HL-60 (cell line): ENCODE measurements around the gene SLC20A1.
A peak's percentile ranks its signal among the peaks of the same experiment; 100 is the strongest.

ENCODE experiments used
- DNase-seq, 2 experiments: peaks; one replicate each; pipeline ENCODE4 v3.0.0-alpha.2; 2010 to 2020; ENCODE audit warnings: low read depth in 1 of 2, low spot score in 1 of 2
- H3K27ac ChIP-seq: fragments of 250-450 bp; sonication (Bioruptor Pico); replicated peaks from 2 replicates; pipeline ENCODE4 v1.5.1; 2020; ENCODE audit warnings: mild to moderate bottlenecking, moderate library complexity
- H3K27me3 ChIP-seq: fragments of 250-450 bp; sonication (Bioruptor Pico); 2 replicates; pipeline ENCODE4 v1.5.1; 2021; ENCODE audit warnings: mild to moderate bottlenecking, moderate library complexity; ENCODE audit not compliant: insufficient read depth, poor library complexity, severe bottlenecking
- H3K4me3 ChIP-seq: replicated peaks from 2 replicates; pipeline ENCODE4 v1.5.1; 2011; ENCODE audit warnings: mild to moderate bottlenecking, control low read depth, low read length; ENCODE audit not compliant: insufficient read depth
- CTCF ChIP-seq: IDR thresholded peaks from one replicate; pipeline ENCODE4 v1.5.1; 2011; ENCODE audit warnings: low read length, control low read depth, inconsistent platforms; ENCODE audit not compliant: insufficient read depth
- GABPA ChIP-seq: IDR thresholded peaks from 2 replicates; pipeline ENCODE4 v1.6.1; 2012; ENCODE audit warnings: low read depth
- POLR2AphosphoS5 ChIP-seq: IDR thresholded peaks from 2 replicates; pipeline ENCODE4 v1.6.1; 2012; ENCODE audit warnings: low read depth
- REST ChIP-seq: IDR thresholded peaks from 2 replicates; pipeline ENCODE4 v1.6.1; 2012; ENCODE audit warnings: low read depth; ENCODE audit not compliant: insufficient replicate concordance
- SPI1 ChIP-seq: IDR thresholded peaks from 2 replicates; pipeline ENCODE4 v1.6.1; 2012; ENCODE audit warnings: low read depth, mild to moderate bottlenecking, borderline replicate concordance

SLC20A1 gene

GRCh38 chr2:112661656-112662305 is 16.0 kb downstream of the SLC20A1 start:
- no peak for DNase-seq
- Histone ChIP-seq H3K27me3 (no peaks in the 10 kb centered on the region), H3K27ac (no peak overlapping the region; the same call in 1 of the 2 replicates), H3K4me3 (no peak overlapping the region)
- TF ChIP-seq REST (no peak), GABPA (no peak), SPI1 (no peak), POLR2AphosphoS5 (no peak), CTCF (no peak)

GRCh38 chr2:112662704-112663103 is 17.0 kb downstream of the SLC20A1 start:
- TF ChIP-seq CTCF (no peak), POLR2AphosphoS5 (no peak), REST (no peak), SPI1 (no peak), GABPA (no peak)
- Histone ChIP-seq H3K27ac (peak overlapping the region; percentile 20), H3K27me3 (no peaks in the 10 kb centered on the region), H3K4me3 (no peak overlapping the region)
- no peak for DNase-seq

DNA sequence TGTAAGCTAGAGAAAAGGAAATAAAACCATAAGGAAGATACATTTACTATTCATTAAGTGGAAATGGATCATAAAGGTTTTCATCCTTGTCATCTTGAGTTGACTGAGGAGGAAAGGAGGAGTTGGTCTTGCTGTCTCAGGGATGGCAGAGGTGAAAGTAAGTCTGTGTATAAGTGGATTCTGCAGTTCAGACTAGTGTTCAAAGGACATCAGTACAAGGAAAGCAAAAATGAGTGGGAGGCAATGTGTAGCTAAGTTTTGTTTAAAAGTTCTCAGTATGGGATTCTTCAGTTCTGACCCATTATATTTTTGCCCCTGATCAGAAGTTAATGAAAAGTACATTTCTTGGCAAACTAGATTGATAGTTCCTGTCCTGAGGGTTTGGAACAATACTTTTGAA is 18.9 kb downstream of the SLC20A1 start:
- no peak for DNase-seq
- no peaks in the 10 kb centered on the region for H3K27me3 ChIP-seq
- no peak overlapping the region for H3K4me3 ChIP-seq
- no peak for TF ChIP-seq SPI1
- TF ChIP-seq REST, result no peak
- TF ChIP-seq GABPA, result no peak
- TF ChIP-seq POLR2AphosphoS5, result no peak
- no peak for TF ChIP-seq CTCF
- peak overlapping the region; percentile 72 for H3K27ac ChIP-seq
